NB4 (cell line): ENCODE results near the gene CHCHD1.

Source experiments
- POLR2A ChIP-seq: IDR thresholded peaks from 2 replicates; pipeline ENCODE4 v1.6.1; 2011; ENCODE audit warnings: mild to moderate bottlenecking; ENCODE audit not compliant: insufficient read length; ENCODE audit errors: extremely low read depth
- TF ChIP-seq, protein P1 (sequence below): IDR thresholded peaks from one replicate; pipeline ENCODE4 v1.5.1; 2012; ENCODE audit warnings: low read depth, low read length
- TF ChIP-seq, protein P2 (sequence below): IDR thresholded peaks from 2 replicates; pipeline ENCODE4 v1.6.1; 2011; ENCODE audit warnings: low read depth, low read length

DNA sequence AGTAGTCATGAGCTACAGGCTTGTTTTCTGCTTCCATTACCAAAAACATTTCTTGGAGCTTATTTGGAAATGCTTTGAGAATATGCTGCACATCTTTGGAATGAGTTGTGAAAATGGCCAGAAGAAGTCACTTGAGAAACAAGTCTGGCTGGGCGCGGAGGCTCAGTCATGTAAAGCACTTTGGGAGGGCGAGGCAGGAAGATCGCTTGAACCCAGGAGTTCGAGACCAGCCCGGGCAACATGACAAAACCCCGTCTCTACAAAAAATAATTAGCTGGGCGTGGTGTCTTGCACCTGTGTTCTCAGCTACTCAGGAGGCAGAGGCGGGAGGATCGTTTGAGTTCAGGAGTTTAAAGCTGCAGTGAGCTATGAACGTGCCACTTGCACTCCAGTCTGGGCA, 882 bp upstream of the CHCHD1 start:
- TF ChIP-seq, protein P1, sequence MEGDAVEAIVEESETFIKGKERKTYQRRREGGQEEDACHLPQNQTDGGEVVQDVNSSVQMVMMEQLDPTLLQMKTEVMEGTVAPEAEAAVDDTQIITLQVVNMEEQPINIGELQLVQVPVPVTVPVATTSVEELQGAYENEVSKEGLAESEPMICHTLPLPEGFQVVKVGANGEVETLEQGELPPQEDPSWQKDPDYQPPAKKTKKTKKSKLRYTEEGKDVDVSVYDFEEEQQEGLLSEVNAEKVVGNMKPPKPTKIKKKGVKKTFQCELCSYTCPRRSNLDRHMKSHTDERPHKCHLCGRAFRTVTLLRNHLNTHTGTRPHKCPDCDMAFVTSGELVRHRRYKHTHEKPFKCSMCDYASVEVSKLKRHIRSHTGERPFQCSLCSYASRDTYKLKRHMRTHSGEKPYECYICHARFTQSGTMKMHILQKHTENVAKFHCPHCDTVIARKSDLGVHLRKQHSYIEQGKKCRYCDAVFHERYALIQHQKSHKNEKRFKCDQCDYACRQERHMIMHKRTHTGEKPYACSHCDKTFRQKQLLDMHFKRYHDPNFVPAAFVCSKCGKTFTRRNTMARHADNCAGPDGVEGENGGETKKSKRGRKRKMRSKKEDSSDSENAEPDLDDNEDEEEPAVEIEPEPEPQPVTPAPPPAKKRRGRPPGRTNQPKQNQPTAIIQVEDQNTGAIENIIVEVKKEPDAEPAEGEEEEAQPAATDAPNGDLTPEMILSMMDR, result no peak
- no peak for TF ChIP-seq POLR2A
- TF ChIP-seq, protein P2, sequence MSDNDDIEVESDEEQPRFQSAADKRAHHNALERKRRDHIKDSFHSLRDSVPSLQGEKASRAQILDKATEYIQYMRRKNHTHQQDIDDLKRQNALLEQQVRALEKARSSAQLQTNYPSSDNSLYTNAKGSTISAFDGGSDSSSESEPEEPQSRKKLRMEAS, result no peak
